SK-N-SH (cell line): ENCODE results near the gene CPOX. TPM values are rescaled to one million over a fixed set of nuclear protein-coding genes. Genes with fewer than 3 reads are reported as not detected.

ENCODE experiments used
- CTCF ChIA-PET: fragments of 300-600, 350-600 bp; formaldehyde crosslinking; extraction: SDS; loops from one replicate; lab custom pipeline; 2021; lab: Yijun Ruan, JAX
- POLR2A ChIA-PET: fragments of 350-600 bp; sonication (Branson Sonifier 250); formaldehyde crosslinking; extraction: SDS; loops from one replicate; lab custom pipeline; 2020; ENCODE audit warnings: antibody characterized with exemption, inconsistent platforms; lab: Yijun Ruan, JAX
- DNase-seq: peaks from one replicate; pipeline ENCODE4 v3.0.0; 2012
- H2AFZ ChIP-seq: fragments of 200-600 bp; sonication (generic); 2 replicates; pipeline ENCODE4 v1.8.1; 2016; ENCODE audit warnings: antibody characterized with exemption, mild to moderate bottlenecking, low read depth
- H3F3A ChIP-seq: fragments of 200-600 bp; sonication (generic); replicated peaks from 2 replicates; pipeline ENCODE3; 2016; ENCODE audit warnings: antibody characterized with exemption, mild to moderate bottlenecking; ENCODE audit not compliant: insufficient read depth
- H3K27ac ChIP-seq, 2 experiments: fragments of 200-500 bp in 1 of 2; fragments of 200-600 bp in 1 of 2; sonication (Bioruptor generic) in 1 of 2; sonication (generic), shearing (Covaris generic) in 1 of 2; 2 replicates each; pipeline versions ENCODE4 v1.5.1 to v1.6.1; 2014 to 2016; ENCODE audit warnings: low read depth in 2 of 2, inconsistent platforms in 1 of 2, low read length in 1 of 2, mild to moderate bottlenecking in 1 of 2, mixed read lengths in 1 of 2
- H3K27me3 ChIP-seq: fragments of 200-600 bp; sonication (generic), shearing (Covaris generic); 2 replicates; pipeline ENCODE4 v1.6.1; 2016; ENCODE audit warnings: mixed run types; ENCODE audit not compliant: insufficient read depth
- H3K36me3 ChIP-seq, 2 experiments: fragments of 200-500 bp in 1 of 2; fragments of 200-600 bp in 1 of 2; sonication (Bioruptor generic) in 1 of 2; sonication (generic) in 1 of 2; replicated peaks in 1 of 2; 2 replicates each; pipeline versions ENCODE3 to v1.5.1; 2014 to 2016; ENCODE audit warnings: low read length in 1 of 2, mild to moderate bottlenecking in 1 of 2; ENCODE audit not compliant: insufficient read depth in 2 of 2, control insufficient read depth in 1 of 2
- H3K4me1 ChIP-seq, 2 experiments: fragments of 200-500 bp in 1 of 2; fragments of 200-600 bp in 1 of 2; sonication (Bioruptor generic) in 1 of 2; sonication (generic), shearing (Covaris generic) in 1 of 2; 2 replicates each; pipeline versions ENCODE4 v1.5.1 to v1.6.1; 2014 to 2016; ENCODE audit warnings: low read depth in 1 of 2, low read length in 1 of 2, mixed run types in 1 of 2; ENCODE audit not compliant: insufficient read depth in 2 of 2, control insufficient read depth in 1 of 2
- H3K4me2 ChIP-seq: fragments of 200-600 bp; sonication (generic), shearing (Covaris generic); 2 replicates; pipeline ENCODE4 v1.6.1; 2017; ENCODE audit warnings: mixed run types
- H3K4me3 ChIP-seq, 2 experiments: fragments of 200-500 bp in 1 of 2; fragments of 200-600 bp in 1 of 2; sonication (Bioruptor generic) in 1 of 2; sonication (generic), shearing (Covaris generic) in 1 of 2; 2 replicates each; pipeline versions ENCODE4 v1.5.1 to v1.8.1; 2014 to 2016; ENCODE audit warnings: low read depth in 2 of 2, inconsistent platforms in 1 of 2, low read length in 1 of 2, mild to moderate bottlenecking in 1 of 2, mixed read lengths in 1 of 2, moderate library complexity in 1 of 2
- H3K79me2 ChIP-seq: fragments of 200-600 bp; sonication (generic); 2 replicates; pipeline ENCODE4 v1.8.1; 2017; ENCODE audit warnings: mild to moderate bottlenecking; ENCODE audit not compliant: insufficient read depth
- H3K9ac ChIP-seq: fragments of 200-600 bp; sonication (generic); 2 replicates; pipeline ENCODE4 v1.6.1; 2017; ENCODE audit warnings: mixed run types
- H3K9me2 ChIP-seq: fragments of 200-600 bp; sonication (generic); 2 replicates; pipeline ENCODE4 v1.6.1; 2017; ENCODE audit warnings: mixed run types
- H3K9me3 ChIP-seq: fragments of 200-600 bp; sonication (generic); 2 replicates; pipeline ENCODE4 v1.6.1; 2017; ENCODE audit warnings: mixed run types, mild to moderate bottlenecking, moderate library complexity
- H4K20me1 ChIP-seq: fragments of 200-600 bp; sonication (generic); 2 replicates; pipeline ENCODE4 v1.6.1; 2017; ENCODE audit warnings: mild to moderate bottlenecking, mixed run types; ENCODE audit not compliant: insufficient read depth
- CTCF ChIP-seq: fragments of 200-600 bp; sonication (generic); IDR thresholded peaks from 2 replicates; pipeline ENCODE4 v1.6.1; 2017; ENCODE audit warnings: antibody characterized with exemption, mild to moderate bottlenecking, moderate library complexity
- FOXJ3 ChIP-seq: sonication (generic); formaldehyde crosslinking; IDR thresholded peaks from 2 replicates; pipeline ENCODE4 v1.5.1; 2020; ENCODE audit warnings: mild to moderate bottlenecking, missing genetic modification reagents
- NRF1 ChIP-seq: IDR thresholded peaks from 2 replicates; pipeline ENCODE4 v1.6.1; 2012; ENCODE audit warnings: low read depth, mild to moderate bottlenecking, low read length
- POLR2AphosphoS5 ChIP-seq: IDR thresholded peaks from 2 replicates; pipeline ENCODE4 v1.6.1; 2012; ENCODE audit warnings: low read depth, low read length
- REST ChIP-seq: IDR thresholded peaks from 2 replicates; pipeline ENCODE4 v1.6.1; 2012; ENCODE audit warnings: mild to moderate bottlenecking, low read depth, low read length, moderate library complexity
- WGBS: methylation state at CpG from one replicate; pipeline ENCODE4 v1.1.6; 2017; ENCODE audit warnings: low lambda C conversion rate; 5-methylcytosine and 5-hydroxymethylcytosine counted together
- polyA plus RNA-seq, 3 experiments: library from polyadenylated mRNA; depleted of rRNA; stranded (reverse); fragments of >200 nt; gene quantifications; 2 replicates each; pipeline ENCODE4 v1.2.3, GENCODE V29; 2012

The CPOX gene
- polyA plus RNA-seq, 1 of the 3 experiments (the other 2 are of a cell fraction), result 36.7 TPM

- TF ChIP-seq CTCF, result no peak
Observed at GRCh38 chr3:98592345-98592935, 971 bp downstream of the CPOX start (continued).

- no peak overlapping the region for H3K4me2 ChIP-seq
Observed at GRCh38 chr3:98589331-98590036, 3.9 kb downstream of the CPOX start.

More at GRCh38 chr3:98589331-98590036, 3.9 kb downstream of the CPOX start:
- Histone ChIP-seq H3K9ac (no peak overlapping the region), H3K9me3 (no peaks in the 10 kb centered on the region), H3K36me3 (peaks cover 37 to 44% of the 10 kb centered on the region in 2 experiments), H3K27ac (no peak overlapping the region), H2AFZ (no peak overlapping the region), H3K4me3 (no peak overlapping the region), H3K4me1 (peaks cover 3 to 10% of the 10 kb centered on the region in 2 experiments; a peak in 3 of 4 replicates), H4K20me1 (no peaks in the 10 kb centered on the region), H3F3A (peaks cover 3% of the 10 kb centered on the region), H3K79me2 (peaks cover 14% of the 10 kb centered on the region), H3K27me3 (no peaks in the 10 kb centered on the region), H3K9me2 (no peaks in the 10 kb centered on the region)
- ChIA-PET POLR2A (no interaction called here), CTCF (interaction anchor here (0.9 to 3.4 kb wide), 2 partner anchors 12 to 13 kb away, joined by 4 to 11 read pairs; no protein-coding TSS in a partner anchor)
- 83% methylated on average over 2 of the region's 2 CpGs for WGBS
- no peak for TF ChIP-seq FOXJ3 (CRISPR knock-in tag)
- TF ChIP-seq NRF1, result no peak
- no peak for TF ChIP-seq CTCF
- TF ChIP-seq REST, result no peak
- TF ChIP-seq POLR2AphosphoS5, result no peak
- DNase-seq, result no peak
